WTC11 (cell line): Measurements from ENCODE around the gene OLFM3. TPM values are rescaled to one million over a fixed set of nuclear protein-coding genes. Genes with fewer than 3 reads are reported as not detected.

Experiments
- ATAC-seq: fragments of 200-7000 bp; cut with Tn5 transposase; 2 replicates; pipeline ENCODE4 v1.10.0; 2021; ENCODE audit warnings: mild to moderate bottlenecking, moderate library complexity
- CTCF ChIA-PET: fragments of 300-600 bp; sonication (Branson Sonifier 250); formaldehyde crosslinking; loops from one replicate; lab custom pipeline; 2021; ENCODE audit warnings: antibody characterized with exemption; lab: Charles Lee
- POLR2A ChIA-PET: fragments of 350-600 bp; sonication (Branson Sonifier 250); formaldehyde crosslinking; loops from one replicate; lab custom pipeline; 2021; ENCODE audit warnings: antibody characterized with exemption; lab: Charles Lee
- DNase-seq: peaks from one replicate; pipeline ENCODE4 v3.0.0; 2021; ENCODE audit warnings: low spot score
- H3K27ac Mint-ChIP-seq: 2 replicates; pipeline ENCODE4 v1.8.0; 2021; ENCODE audit warnings: mixed read lengths
- H3K27me3 Mint-ChIP-seq: 2 replicates; pipeline ENCODE4 v1.8.0; 2021; ENCODE audit warnings: low read depth, mild to moderate bottlenecking, moderate library complexity, mixed read lengths
- H3K36me3 Mint-ChIP-seq: 2 replicates; pipeline ENCODE4 v1.8.0; 2021; ENCODE audit warnings: mixed read lengths
- H3K4me1 Mint-ChIP-seq: 2 replicates; pipeline ENCODE4 v1.8.0; 2022; ENCODE audit warnings: mixed read lengths
- H3K4me3 Mint-ChIP-seq: 2 replicates; pipeline ENCODE4 v1.8.0; 2021; ENCODE audit warnings: mild to moderate bottlenecking, moderate library complexity, mixed read lengths
- H3K9me3 Mint-ChIP-seq: 2 replicates; pipeline ENCODE4 v1.8.0; 2021; ENCODE audit warnings: mixed read lengths
- CREB1 ChIP-seq: sonication (generic); formaldehyde crosslinking; IDR thresholded peaks from 2 replicates; pipeline ENCODE4 v1.8.0; 2023; ENCODE audit warnings: mild to moderate bottlenecking, missing genetic modification reagents
- EMX1 ChIP-seq: fragments of 250-450 bp; sonication (Bioruptor Pico); IDR thresholded peaks from 2 replicates; pipeline ENCODE4 v1.8.0; 2021; ENCODE audit warnings: mild to moderate bottlenecking
- FOXJ3 ChIP-seq: sonication (generic); formaldehyde crosslinking; IDR thresholded peaks from 2 replicates; pipeline ENCODE4 v1.9.0; 2021; ENCODE audit warnings: missing genetic modification reagents, mild to moderate bottlenecking, borderline replicate concordance
- FOXP1 ChIP-seq: sonication (generic); formaldehyde crosslinking; IDR thresholded peaks from 2 replicates; pipeline ENCODE4 v1.8.0; 2022; ENCODE audit warnings: missing genetic modification reagents, mild to moderate bottlenecking, moderate library complexity, borderline replicate concordance
- NFATC4 ChIP-seq: fragments of 250-450 bp; sonication (Bioruptor Pico); IDR thresholded peaks from 2 replicates; pipeline ENCODE4 v1.9.0; 2021; ENCODE audit warnings: mild to moderate bottlenecking
- NFYB ChIP-seq: sonication (generic); formaldehyde crosslinking; conservative IDR thresholded peaks from 2 replicates; pipeline ENCODE4 v1.8.0; 2022; ENCODE audit warnings: low read depth, missing genetic modification reagents
- NR3C1 ChIP-seq: sonication (generic); formaldehyde crosslinking; conservative IDR thresholded peaks from 2 replicates; pipeline ENCODE4 v1.8.1; 2023; ENCODE audit warnings: low read depth, mild to moderate bottlenecking, missing genetic modification reagents
- SMAD4 ChIP-seq: sonication (generic); formaldehyde crosslinking; IDR thresholded peaks from 2 replicates; pipeline ENCODE4 v1.8.0; 2022; ENCODE audit warnings: mild to moderate bottlenecking, missing genetic modification reagents
- TEAD1 ChIP-seq: sonication (generic); formaldehyde crosslinking; IDR thresholded peaks from 2 replicates; pipeline ENCODE4 v1.8.0; 2022; ENCODE audit warnings: mild to moderate bottlenecking, missing genetic modification reagents
- TEAD4 ChIP-seq: sonication (generic); formaldehyde crosslinking; IDR thresholded peaks from 2 replicates; pipeline ENCODE4 v1.8.0; 2022; ENCODE audit warnings: mild to moderate bottlenecking, missing genetic modification reagents
- ZNF121 ChIP-seq: sonication (generic); formaldehyde crosslinking; IDR thresholded peaks from 2 replicates; pipeline ENCODE4 v1.8.0; 2023; ENCODE audit warnings: missing genetic modification reagents
- ZNF263 ChIP-seq: sonication (generic); formaldehyde crosslinking; IDR thresholded peaks from 2 replicates; pipeline ENCODE4 v1.8.1; 2022; ENCODE audit warnings: low read depth, mild to moderate bottlenecking, moderate library complexity, missing genetic modification reagents
- ZNF416 ChIP-seq: fragments of 250-450 bp; sonication (Bioruptor Pico); IDR thresholded peaks from 2 replicates; pipeline ENCODE4 v1.9.0; 2021; ENCODE audit warnings: mild to moderate bottlenecking, inconsistent platforms
- total RNA-seq: library from RNA; stranded (reverse); gene quantifications from 3 replicates; pipeline ENCODE4 v1.2.3, GENCODE V29; 2021
- TF ChIP-seq, protein P1 (sequence below): sonication (generic); formaldehyde crosslinking; IDR thresholded peaks from 2 replicates; pipeline ENCODE4 v1.8.1; 2023; ENCODE audit warnings: mild to moderate bottlenecking, missing genetic modification reagents
- TF ChIP-seq, protein P2 (sequence below): sonication (generic); formaldehyde crosslinking; IDR thresholded peaks from 2 replicates; pipeline ENCODE4 v1.8.1; 2022; ENCODE audit warnings: low read depth, mild to moderate bottlenecking, moderate library complexity, missing genetic modification reagents, borderline replicate concordance
- TF ChIP-seq, protein P3 (sequence below): sonication (generic); formaldehyde crosslinking; IDR thresholded peaks from 2 replicates; pipeline ENCODE4 v1.8.0; 2022; ENCODE audit warnings: mild to moderate bottlenecking, missing genetic modification reagents
- TF ChIP-seq, protein P4 (sequence below): sonication (generic); formaldehyde crosslinking; IDR thresholded peaks from 2 replicates; pipeline ENCODE4 v1.8.1; 2023; ENCODE audit warnings: mild to moderate bottlenecking, missing genetic modification reagents, moderate library complexity
- TF ChIP-seq, protein P5 (sequence below): sonication (generic); formaldehyde crosslinking; IDR thresholded peaks from 2 replicates; pipeline ENCODE4 v1.8.1; 2022; ENCODE audit warnings: mild to moderate bottlenecking, missing genetic modification reagents, moderate library complexity, borderline replicate concordance
- TF ChIP-seq, protein P6 (sequence below): fragments of 250-450 bp; sonication (Bioruptor Pico); conservative IDR thresholded peaks from 2 replicates; pipeline ENCODE4 v1.9.0; 2021; ENCODE audit warnings: mild to moderate bottlenecking
- TF ChIP-seq, protein P7 (sequence below): fragments of 250-450 bp; sonication (Bioruptor Pico); IDR thresholded peaks from 2 replicates; pipeline ENCODE4 v1.9.0; 2021; ENCODE audit warnings: mild to moderate bottlenecking
- TF ChIP-seq, protein P8 (sequence below): fragments of 250-450 bp; sonication (Bioruptor Pico); IDR thresholded peaks from 2 replicates; pipeline ENCODE4 v1.9.0; 2021; ENCODE audit warnings: mild to moderate bottlenecking

The OLFM3 gene
- total RNA-seq, 1 experiment from 2014 or later: 0.37 TPM

DNA sequence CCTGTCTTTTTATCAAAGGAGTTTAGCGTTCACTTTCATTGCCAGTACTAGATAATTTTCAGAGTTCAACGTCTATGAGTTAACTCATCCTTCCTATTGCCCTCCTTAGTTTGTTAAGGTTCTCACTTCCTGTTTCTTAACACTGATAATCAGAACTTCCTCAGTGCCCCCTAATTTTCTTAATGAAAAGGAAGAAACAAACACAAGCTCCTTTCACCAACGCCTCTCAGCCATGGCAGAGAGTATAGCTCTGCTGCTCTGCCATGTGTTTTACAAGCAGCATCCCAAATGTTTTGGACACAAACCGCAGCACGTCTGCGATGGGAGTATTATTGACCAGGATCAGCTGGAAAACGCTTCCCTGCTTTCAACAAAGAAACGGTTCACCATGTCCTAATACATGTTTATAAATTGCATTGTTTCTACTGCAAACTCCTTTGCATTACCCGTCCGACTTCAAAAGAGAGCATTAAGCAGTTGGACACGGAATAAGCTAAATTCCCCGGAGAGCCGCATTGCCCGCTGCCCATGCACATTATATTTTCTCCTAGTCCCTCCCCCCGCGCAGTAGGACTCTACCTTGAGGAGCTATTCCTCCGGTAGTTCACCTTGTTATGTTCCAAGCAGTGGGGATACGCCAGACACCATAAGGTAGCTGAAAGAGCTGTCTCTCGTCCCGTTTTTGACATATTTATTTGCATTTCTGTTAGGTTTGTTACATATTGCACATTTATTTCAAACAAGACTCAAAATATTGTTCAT is 561 bp downstream of the OLFM3 start:
- POLR2A ChIA-PET: no interaction called here
- Mint-ChIP-seq H3K4me3 (peak overlapping the region; percentile 86), H3K27ac (no peak overlapping the region), H3K9me3 (no peaks in the 10 kb centered on the region), H3K36me3 (no peaks in the 10 kb centered on the region)
- TF ChIP-seq ZNF416 (CRISPR knock-in tag) (no peak), CREB1 (CRISPR knock-in tag) (no peak), NFYB (CRISPR knock-in tag) (no peak), NFATC4 (CRISPR knock-in tag) (no peak), TEAD4 (CRISPR knock-in tag) (no peak), ZNF121 (no peak), TEAD1 (CRISPR knock-in tag) (no peak), FOXP1 (CRISPR knock-in tag) (no peak)
- TF ChIP-seq, protein P1, sequence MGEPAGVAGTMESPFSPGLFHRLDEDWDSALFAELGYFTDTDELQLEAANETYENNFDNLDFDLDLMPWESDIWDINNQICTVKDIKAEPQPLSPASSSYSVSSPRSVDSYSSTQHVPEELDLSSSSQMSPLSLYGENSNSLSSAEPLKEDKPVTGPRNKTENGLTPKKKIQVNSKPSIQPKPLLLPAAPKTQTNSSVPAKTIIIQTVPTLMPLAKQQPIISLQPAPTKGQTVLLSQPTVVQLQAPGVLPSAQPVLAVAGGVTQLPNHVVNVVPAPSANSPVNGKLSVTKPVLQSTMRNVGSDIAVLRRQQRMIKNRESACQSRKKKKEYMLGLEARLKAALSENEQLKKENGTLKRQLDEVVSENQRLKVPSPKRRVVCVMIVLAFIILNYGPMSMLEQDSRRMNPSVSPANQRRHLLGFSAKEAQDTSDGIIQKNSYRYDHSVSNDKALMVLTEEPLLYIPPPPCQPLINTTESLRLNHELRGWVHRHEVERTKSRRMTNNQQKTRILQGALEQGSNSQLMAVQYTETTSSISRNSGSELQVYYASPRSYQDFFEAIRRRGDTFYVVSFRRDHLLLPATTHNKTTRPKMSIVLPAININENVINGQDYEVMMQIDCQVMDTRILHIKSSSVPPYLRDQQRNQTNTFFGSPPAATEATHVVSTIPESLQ (CRISPR knock-in tag): no peak
- TF ChIP-seq, protein P2, sequence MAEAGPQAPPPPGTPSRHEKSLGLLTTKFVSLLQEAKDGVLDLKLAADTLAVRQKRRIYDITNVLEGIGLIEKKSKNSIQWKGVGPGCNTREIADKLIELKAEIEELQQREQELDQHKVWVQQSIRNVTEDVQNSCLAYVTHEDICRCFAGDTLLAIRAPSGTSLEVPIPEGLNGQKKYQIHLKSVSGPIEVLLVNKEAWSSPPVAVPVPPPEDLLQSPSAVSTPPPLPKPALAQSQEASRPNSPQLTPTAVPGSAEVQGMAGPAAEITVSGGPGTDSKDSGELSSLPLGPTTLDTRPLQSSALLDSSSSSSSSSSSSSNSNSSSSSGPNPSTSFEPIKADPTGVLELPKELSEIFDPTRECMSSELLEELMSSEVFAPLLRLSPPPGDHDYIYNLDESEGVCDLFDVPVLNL (CRISPR knock-in tag): no peak
- TF ChIP-seq, protein P3, sequence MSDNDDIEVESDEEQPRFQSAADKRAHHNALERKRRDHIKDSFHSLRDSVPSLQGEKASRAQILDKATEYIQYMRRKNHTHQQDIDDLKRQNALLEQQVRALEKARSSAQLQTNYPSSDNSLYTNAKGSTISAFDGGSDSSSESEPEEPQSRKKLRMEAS (CRISPR knock-in tag): no peak
- TF ChIP-seq, protein P4, sequence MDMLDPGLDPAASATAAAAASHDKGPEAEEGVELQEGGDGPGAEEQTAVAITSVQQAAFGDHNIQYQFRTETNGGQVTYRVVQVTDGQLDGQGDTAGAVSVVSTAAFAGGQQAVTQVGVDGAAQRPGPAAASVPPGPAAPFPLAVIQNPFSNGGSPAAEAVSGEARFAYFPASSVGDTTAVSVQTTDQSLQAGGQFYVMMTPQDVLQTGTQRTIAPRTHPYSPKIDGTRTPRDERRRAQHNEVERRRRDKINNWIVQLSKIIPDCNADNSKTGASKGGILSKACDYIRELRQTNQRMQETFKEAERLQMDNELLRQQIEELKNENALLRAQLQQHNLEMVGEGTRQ (CRISPR knock-in tag): no peak
- TF ChIP-seq, all 79 proteins: peak for 0
- DNase-seq (peak; percentile 24), ATAC-seq (peak; percentile 66)
- H3K27me3 Mint-ChIP-seq: peaks cover 7% of the 10 kb centered on the region
- H3K4me1 Mint-ChIP-seq: peaks cover 6% of the 10 kb centered on the region
- CTCF ChIA-PET: interaction anchor here (0.6 to 2.3 kb wide), 6 partner anchors 105 to 343 kb away, joined by 3 to 18 read pairs (median 5); no protein-coding TSS in a partner anchor

DNA sequence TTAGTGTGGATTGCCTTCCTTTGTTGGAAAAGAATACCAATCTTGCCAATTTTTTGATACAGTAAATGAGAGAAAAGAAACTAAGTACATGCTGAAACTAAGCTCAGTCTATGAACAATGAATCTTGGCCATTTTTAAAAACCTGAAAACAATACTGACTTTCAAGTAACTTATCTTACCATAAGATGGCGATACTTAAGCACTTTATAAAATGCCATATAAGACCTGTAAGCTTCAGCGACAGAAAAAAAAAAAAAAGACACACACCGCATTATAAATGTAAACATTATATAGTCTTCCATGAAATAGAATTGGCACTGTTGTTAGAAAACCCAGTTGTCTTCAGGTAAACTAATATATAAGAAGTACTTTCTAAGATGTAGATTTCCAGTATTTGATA is 3.0 kb downstream of the OLFM3 start:
- peaks cover 7% of the 10 kb centered on the region for H3K27me3 Mint-ChIP-seq
- ATAC-seq (no peak), DNase-seq (no peak)
- no peaks in the 10 kb centered on the region for H3K9me3 Mint-ChIP-seq
- H3K4me3 Mint-ChIP-seq: no peak overlapping the region
- H3K4me1 Mint-ChIP-seq: peaks cover 6% of the 10 kb centered on the region
- no peak overlapping the region for H3K27ac Mint-ChIP-seq
- no peaks in the 10 kb centered on the region for H3K36me3 Mint-ChIP-seq
- POLR2A ChIA-PET: interaction anchor here (0.6 kb wide), 2 partner anchors 61 to 159 kb away, joined by 3 to 4 read pairs; no protein-coding TSS in a partner anchor
- CTCF ChIA-PET: interaction anchor here (0.7 to 2.3 kb wide), 10 partner anchors 31 to 683 kb away, joined by 3 to 7 read pairs (median 3); no protein-coding TSS in a partner anchor
- no peak for TF ChIP-seq FOXJ3 (CRISPR knock-in tag)
- TF ChIP-seq SMAD4: no peak
- TF ChIP-seq, protein P5, sequence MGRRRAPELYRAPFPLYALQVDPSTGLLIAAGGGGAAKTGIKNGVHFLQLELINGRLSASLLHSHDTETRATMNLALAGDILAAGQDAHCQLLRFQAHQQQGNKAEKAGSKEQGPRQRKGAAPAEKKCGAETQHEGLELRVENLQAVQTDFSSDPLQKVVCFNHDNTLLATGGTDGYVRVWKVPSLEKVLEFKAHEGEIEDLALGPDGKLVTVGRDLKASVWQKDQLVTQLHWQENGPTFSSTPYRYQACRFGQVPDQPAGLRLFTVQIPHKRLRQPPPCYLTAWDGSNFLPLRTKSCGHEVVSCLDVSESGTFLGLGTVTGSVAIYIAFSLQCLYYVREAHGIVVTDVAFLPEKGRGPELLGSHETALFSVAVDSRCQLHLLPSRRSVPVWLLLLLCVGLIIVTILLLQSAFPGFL (CRISPR knock-in tag): no peak
- TF ChIP-seq, protein P6, sequence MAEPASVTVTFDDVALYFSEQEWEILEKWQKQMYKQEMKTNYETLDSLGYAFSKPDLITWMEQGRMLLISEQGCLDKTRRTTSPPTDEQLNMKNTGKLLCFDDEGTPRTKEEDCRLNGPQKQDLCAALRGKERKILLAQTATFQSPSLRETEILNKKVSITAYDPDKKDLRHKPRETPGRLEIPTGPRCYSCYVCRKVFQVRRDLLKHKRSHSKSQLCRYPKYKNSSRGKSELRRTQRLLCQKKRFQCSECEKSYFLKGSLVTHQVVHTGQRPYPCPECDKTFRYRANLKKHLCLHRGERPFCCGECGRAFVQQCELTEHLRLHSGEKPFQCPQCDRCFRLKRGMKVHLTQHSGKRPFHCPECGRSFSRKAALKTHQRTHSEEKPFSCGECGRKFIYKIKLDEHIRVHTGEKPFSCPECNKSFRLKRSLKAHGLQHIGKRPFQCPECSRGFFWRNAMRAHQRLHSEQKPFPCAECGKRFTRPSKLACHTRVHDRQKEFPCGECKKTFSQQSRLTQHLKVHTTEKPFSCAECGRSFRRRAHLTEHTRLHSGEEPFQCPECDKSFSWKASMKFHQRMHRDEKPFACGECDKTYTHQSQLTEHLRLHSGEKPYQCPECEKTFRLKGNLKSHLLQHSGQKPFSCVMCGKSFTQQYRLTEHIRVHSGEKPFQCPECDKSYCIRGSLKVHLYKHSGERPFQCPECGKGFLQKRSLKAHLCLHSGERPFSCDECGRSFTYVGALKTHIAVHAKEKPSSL: no peak
- TF ChIP-seq EMX1 (CRISPR knock-in tag): no peak
- TF ChIP-seq, protein P1 (CRISPR knock-in tag): no peak
- TF ChIP-seq, protein P7, sequence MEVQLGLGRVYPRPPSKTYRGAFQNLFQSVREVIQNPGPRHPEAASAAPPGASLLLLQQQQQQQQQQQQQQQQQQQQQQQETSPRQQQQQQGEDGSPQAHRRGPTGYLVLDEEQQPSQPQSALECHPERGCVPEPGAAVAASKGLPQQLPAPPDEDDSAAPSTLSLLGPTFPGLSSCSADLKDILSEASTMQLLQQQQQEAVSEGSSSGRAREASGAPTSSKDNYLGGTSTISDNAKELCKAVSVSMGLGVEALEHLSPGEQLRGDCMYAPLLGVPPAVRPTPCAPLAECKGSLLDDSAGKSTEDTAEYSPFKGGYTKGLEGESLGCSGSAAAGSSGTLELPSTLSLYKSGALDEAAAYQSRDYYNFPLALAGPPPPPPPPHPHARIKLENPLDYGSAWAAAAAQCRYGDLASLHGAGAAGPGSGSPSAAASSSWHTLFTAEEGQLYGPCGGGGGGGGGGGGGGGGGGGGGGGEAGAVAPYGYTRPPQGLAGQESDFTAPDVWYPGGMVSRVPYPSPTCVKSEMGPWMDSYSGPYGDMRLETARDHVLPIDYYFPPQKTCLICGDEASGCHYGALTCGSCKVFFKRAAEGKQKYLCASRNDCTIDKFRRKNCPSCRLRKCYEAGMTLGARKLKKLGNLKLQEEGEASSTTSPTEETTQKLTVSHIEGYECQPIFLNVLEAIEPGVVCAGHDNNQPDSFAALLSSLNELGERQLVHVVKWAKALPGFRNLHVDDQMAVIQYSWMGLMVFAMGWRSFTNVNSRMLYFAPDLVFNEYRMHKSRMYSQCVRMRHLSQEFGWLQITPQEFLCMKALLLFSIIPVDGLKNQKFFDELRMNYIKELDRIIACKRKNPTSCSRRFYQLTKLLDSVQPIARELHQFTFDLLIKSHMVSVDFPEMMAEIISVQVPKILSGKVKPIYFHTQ (CRISPR knock-in tag): no peak
- TF ChIP-seq, protein P8, sequence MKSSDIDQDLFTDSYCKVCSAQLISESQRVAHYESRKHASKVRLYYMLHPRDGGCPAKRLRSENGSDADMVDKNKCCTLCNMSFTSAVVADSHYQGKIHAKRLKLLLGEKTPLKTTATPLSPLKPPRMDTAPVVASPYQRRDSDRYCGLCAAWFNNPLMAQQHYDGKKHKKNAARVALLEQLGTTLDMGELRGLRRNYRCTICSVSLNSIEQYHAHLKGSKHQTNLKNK (CRISPR knock-in tag): no peak
- TF ChIP-seq ZNF263 (CRISPR knock-in tag): no peak
- no peak for TF ChIP-seq NR3C1 (CRISPR knock-in tag)
